Neural cell (in vitro differentiated cells): ENCODE data around the gene RWDD3. TPM values are rescaled to one million over a fixed set of nuclear protein-coding genes. Genes with fewer than 3 reads are reported as not detected.

Experiments
- H2AFZ ChIP-seq: fragments of 200-600, 300-800 bp; sonication (generic), shearing (Covaris generic); 2 replicates; pipeline ENCODE4 v1.6.0; 2014; ENCODE audit warnings: low read depth, mild to moderate bottlenecking, antibody characterized with exemption, low read length, moderate library complexity
- H3F3A ChIP-seq: fragments of 200-600 bp; shearing (Covaris generic); 2 replicates; pipeline ENCODE4 v1.6.1; 2016; ENCODE audit warnings: mild to moderate bottlenecking, moderate library complexity, mixed read lengths, antibody characterized with exemption, low read length; ENCODE audit not compliant: insufficient read depth, poor library complexity, severe bottlenecking
- H3K27ac ChIP-seq: fragments of 200-600, 300-800 bp; sonication (generic), shearing (Covaris generic); 2 replicates; pipeline ENCODE4 v1.5.1; 2014; ENCODE audit warnings: mild to moderate bottlenecking, low read length, moderate library complexity
- H3K27me3 ChIP-seq: fragments of 300-800, 200-600 bp; sonication (generic), shearing (Covaris generic); 2 replicates; pipeline ENCODE4 v1.6.0; 2014; ENCODE audit warnings: mild to moderate bottlenecking, low read depth, low read length, moderate library complexity; ENCODE audit not compliant: insufficient read depth
- H3K36me3 ChIP-seq: fragments of 300-800, 200-600 bp; sonication (generic), shearing (Covaris generic); 2 replicates; pipeline ENCODE4 v1.5.1; 2014; ENCODE audit warnings: mild to moderate bottlenecking, antibody characterized with exemption, low read length, moderate library complexity; ENCODE audit not compliant: insufficient read depth
- H3K4me2 ChIP-seq: fragments of 300-800, 200-600 bp; sonication (generic), shearing (Covaris generic); 2 replicates; pipeline ENCODE4 v1.6.0; 2014; ENCODE audit warnings: mild to moderate bottlenecking, low read length
- H3K4me3 ChIP-seq: fragments of 300-800, 200-600 bp; sonication (generic), shearing (Covaris generic); 2 replicates; pipeline ENCODE4 v1.5.1; 2014; ENCODE audit warnings: mild to moderate bottlenecking, low read length, moderate library complexity
- H3K79me2 ChIP-seq: fragments of 200-600 bp; shearing (Covaris generic); replicated peaks from 2 replicates; pipeline ENCODE4 v1.6.0; 2014; ENCODE audit warnings: mild to moderate bottlenecking, low read length, moderate library complexity; ENCODE audit not compliant: insufficient read depth
- H3K9ac ChIP-seq: fragments of 300-800, 200-600 bp; sonication (generic), shearing (Covaris generic); 2 replicates; pipeline ENCODE4 v1.6.1; 2016; ENCODE audit warnings: mild to moderate bottlenecking, low read length, mixed read lengths
- H3K9me2 ChIP-seq: fragments of 200-600 bp; shearing (Covaris generic); 2 replicates; pipeline ENCODE4 v1.6.1; 2016; ENCODE audit warnings: mild to moderate bottlenecking, low read length, mixed read lengths; ENCODE audit not compliant: insufficient read depth
- H3K9me3 ChIP-seq: fragments of 200-600, 300-800 bp; sonication (generic), shearing (Covaris generic); 2 replicates; pipeline ENCODE4 v1.6.1; 2016; ENCODE audit warnings: mild to moderate bottlenecking, mixed run types, low read length, moderate library complexity, mixed read lengths
- H4K20me1 ChIP-seq: fragments of 200-600 bp; shearing (Covaris generic); 2 replicates; pipeline ENCODE4 v1.6.1; 2016; ENCODE audit warnings: mild to moderate bottlenecking, mixed run types; ENCODE audit not compliant: insufficient read depth
- EP300 ChIP-seq: fragments of 450-650 bp; conservative IDR thresholded peaks from 2 replicates; pipeline ENCODE4 v1.6.1; 2014; ENCODE audit warnings: antibody characterized with exemption, mild to moderate bottlenecking, moderate library complexity; ENCODE audit not compliant: poor library complexity, severe bottlenecking
- EZH2 ChIP-seq: fragments of 200-600, 300-800 bp; shearing (Covaris generic), sonication (generic); IDR thresholded peaks from 2 replicates; pipeline ENCODE4 v1.6.1; 2014; ENCODE audit warnings: antibody characterized with exemption, low read length, borderline replicate concordance, mild to moderate bottlenecking; ENCODE audit not compliant: insufficient read depth, poor library complexity, severe bottlenecking
- MXI1 ChIP-seq: fragments of 450-650 bp; conservative IDR thresholded peaks from 2 replicates; pipeline ENCODE4 v1.6.1; 2014; ENCODE audit warnings: antibody characterized with exemption, mild to moderate bottlenecking; ENCODE audit not compliant: poor library complexity, severe bottlenecking
- POLR2AphosphoS5 ChIP-seq: IDR thresholded peaks from 2 replicates; pipeline ENCODE4 v1.6.1; 2012
- RAD21 ChIP-seq: fragments of 450-650 bp; conservative IDR thresholded peaks from 2 replicates; pipeline ENCODE4 v1.6.1; 2014; ENCODE audit warnings: antibody characterized with exemption, mild to moderate bottlenecking, moderate library complexity
- SMC3 ChIP-seq: fragments of 450-650 bp; conservative IDR thresholded peaks from 2 replicates; pipeline ENCODE4 v1.6.1; 2014; ENCODE audit warnings: antibody characterized with exemption, mild to moderate bottlenecking, moderate library complexity; ENCODE audit not compliant: poor library complexity
- TAF1 ChIP-seq: IDR thresholded peaks from 2 replicates; pipeline ENCODE4 v1.6.1; 2012; ENCODE audit warnings: low read depth
- polyA plus RNA-seq: library from polyadenylated mRNA; depleted of rRNA; stranded (reverse); fragments of >200 nt; gene quantifications from 2 replicates; pipeline ENCODE4 v1.2.3, GENCODE V29; 2014
- TF ChIP-seq, protein P1 (sequence below): fragments of 450-650 bp; IDR thresholded peaks from 2 replicates; pipeline ENCODE4 v1.5.1; 2014; ENCODE audit warnings: antibody characterized with exemption, mild to moderate bottlenecking, moderate library complexity; ENCODE audit not compliant: poor library complexity, severe bottlenecking
- TF ChIP-seq, protein P2 (sequence below): IDR thresholded peaks from 2 replicates; pipeline ENCODE4 v1.6.1; 2012; ENCODE audit warnings: borderline replicate concordance

Gene RWDD3
- polyA plus RNA-seq, 1 donor from 2014 or later, result 41.1 TPM

DNA sequence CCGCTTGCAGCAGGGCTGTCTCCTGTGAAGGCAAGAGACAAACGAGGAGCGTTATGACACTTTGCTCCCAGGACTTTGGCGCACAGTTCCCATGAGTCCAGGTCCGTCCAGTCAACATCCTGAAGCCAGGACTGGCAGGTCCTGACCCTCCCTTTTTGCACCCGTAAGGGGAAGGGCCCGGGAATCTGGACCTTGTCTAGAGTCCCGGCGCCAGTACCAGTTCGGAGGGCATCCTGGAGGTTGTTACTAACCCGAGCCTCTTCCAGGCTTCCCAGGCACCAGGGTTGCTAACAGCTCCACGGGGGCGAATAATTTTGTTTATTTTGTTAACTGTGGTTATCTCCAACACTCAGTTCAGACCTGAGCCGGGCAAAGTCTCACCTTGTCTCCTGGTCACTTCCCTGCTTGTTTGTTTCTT is 682 bp upstream of the RWDD3 start:
- Histone ChIP-seq H3K79me2 (peaks cover 5% of the 10 kb centered on the region), H3K27ac (no peak overlapping the region), H4K20me1 (no peaks in the 10 kb centered on the region), H3F3A (no peaks in the 10 kb centered on the region), H3K4me3 (peak overlapping the region; percentile 85), H3K36me3 (no peaks in the 10 kb centered on the region), H3K4me2 (peak overlapping the region; percentile 32), H3K27me3 (no peaks in the 10 kb centered on the region), H3K9ac (peak overlapping the region; percentile 82), H2AFZ (peak overlapping the region; percentile 84), H3K9me2 (no peaks in the 10 kb centered on the region), H3K9me3 (no peaks in the 10 kb centered on the region)
- TF ChIP-seq, protein P1, sequence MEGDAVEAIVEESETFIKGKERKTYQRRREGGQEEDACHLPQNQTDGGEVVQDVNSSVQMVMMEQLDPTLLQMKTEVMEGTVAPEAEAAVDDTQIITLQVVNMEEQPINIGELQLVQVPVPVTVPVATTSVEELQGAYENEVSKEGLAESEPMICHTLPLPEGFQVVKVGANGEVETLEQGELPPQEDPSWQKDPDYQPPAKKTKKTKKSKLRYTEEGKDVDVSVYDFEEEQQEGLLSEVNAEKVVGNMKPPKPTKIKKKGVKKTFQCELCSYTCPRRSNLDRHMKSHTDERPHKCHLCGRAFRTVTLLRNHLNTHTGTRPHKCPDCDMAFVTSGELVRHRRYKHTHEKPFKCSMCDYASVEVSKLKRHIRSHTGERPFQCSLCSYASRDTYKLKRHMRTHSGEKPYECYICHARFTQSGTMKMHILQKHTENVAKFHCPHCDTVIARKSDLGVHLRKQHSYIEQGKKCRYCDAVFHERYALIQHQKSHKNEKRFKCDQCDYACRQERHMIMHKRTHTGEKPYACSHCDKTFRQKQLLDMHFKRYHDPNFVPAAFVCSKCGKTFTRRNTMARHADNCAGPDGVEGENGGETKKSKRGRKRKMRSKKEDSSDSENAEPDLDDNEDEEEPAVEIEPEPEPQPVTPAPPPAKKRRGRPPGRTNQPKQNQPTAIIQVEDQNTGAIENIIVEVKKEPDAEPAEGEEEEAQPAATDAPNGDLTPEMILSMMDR, result no peak
- TF ChIP-seq RAD21 (no peak), EP300 (no peak), MXI1 (no peak), TAF1 (no peak), POLR2AphosphoS5 (no peak), SMC3 (no peak), EZH2 (no peak)
- TF ChIP-seq, protein P2, sequence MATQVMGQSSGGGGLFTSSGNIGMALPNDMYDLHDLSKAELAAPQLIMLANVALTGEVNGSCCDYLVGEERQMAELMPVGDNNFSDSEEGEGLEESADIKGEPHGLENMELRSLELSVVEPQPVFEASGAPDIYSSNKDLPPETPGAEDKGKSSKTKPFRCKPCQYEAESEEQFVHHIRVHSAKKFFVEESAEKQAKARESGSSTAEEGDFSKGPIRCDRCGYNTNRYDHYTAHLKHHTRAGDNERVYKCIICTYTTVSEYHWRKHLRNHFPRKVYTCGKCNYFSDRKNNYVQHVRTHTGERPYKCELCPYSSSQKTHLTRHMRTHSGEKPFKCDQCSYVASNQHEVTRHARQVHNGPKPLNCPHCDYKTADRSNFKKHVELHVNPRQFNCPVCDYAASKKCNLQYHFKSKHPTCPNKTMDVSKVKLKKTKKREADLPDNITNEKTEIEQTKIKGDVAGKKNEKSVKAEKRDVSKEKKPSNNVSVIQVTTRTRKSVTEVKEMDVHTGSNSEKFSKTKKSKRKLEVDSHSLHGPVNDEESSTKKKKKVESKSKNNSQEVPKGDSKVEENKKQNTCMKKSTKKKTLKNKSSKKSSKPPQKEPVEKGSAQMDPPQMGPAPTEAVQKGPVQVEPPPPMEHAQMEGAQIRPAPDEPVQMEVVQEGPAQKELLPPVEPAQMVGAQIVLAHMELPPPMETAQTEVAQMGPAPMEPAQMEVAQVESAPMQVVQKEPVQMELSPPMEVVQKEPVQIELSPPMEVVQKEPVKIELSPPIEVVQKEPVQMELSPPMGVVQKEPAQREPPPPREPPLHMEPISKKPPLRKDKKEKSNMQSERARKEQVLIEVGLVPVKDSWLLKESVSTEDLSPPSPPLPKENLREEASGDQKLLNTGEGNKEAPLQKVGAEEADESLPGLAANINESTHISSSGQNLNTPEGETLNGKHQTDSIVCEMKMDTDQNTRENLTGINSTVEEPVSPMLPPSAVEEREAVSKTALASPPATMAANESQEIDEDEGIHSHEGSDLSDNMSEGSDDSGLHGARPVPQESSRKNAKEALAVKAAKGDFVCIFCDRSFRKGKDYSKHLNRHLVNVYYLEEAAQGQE, result no peak

DNA sequence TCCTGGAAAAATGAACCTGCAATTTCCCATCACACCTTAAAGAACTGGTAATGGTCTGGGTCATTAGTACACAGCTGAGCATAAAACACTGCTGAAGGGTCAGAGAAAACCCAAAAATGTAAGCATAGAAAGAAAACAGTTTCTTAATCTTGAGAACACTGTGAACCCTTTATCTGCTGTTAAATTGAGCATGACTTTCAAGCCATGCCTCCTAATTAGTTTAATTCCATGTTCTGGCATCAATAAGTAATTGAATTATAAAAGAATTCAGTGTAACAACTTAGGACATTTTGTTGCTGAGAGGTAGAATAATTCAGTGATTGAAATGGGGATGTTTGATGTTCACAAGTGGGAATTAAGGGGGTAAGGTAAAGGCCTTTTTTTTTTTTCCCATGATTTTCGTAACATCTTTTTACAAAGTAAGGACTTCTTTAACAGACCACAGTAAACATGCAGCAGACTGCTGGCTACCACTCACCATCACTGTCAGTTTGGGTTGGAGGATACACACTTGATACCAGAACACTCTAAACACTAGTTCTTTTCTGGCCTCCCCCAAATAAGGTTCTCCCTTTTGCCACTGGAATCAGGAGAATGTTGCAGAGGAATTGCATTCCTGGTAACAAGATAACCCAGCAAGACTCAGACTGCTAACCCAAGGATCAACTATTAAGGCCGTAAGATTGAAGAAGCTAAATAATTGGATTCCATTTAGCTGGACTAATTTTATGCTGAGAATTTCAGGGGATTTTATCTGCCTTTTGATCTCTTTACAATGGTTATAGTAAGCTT is 3.0 kb downstream of the RWDD3 start:
- H3F3A ChIP-seq, result no peaks in the 10 kb centered on the region
- H3K9me2 ChIP-seq, result no peaks in the 10 kb centered on the region
- H3K27ac ChIP-seq, result no peak overlapping the region
- no peaks in the 10 kb centered on the region for H3K27me3 ChIP-seq
- H3K36me3 ChIP-seq, result peaks cover 7% of the 10 kb centered on the region
- H3K79me2 ChIP-seq, result peaks cover 5% of the 10 kb centered on the region
- no peaks in the 10 kb centered on the region for H3K9me3 ChIP-seq
- no peak overlapping the region for H3K9ac ChIP-seq
- TF ChIP-seq, protein P2, result no peak
- TF ChIP-seq EP300 (no peak), TAF1 (no peak), RAD21 (no peak), MXI1 (no peak)
- TF ChIP-seq, protein P1, result no peak
- no peak overlapping the region for H3K4me2 ChIP-seq
- no peak overlapping the region for H3K4me3 ChIP-seq
- H2AFZ ChIP-seq, result no peak overlapping the region
- no peaks in the 10 kb centered on the region for H4K20me1 ChIP-seq
